ENCODE measurements around the gene GDPD5. TPM values are rescaled to one million over a fixed set of nuclear protein-coding genes. Genes with fewer than 3 reads are reported as not detected.

GDPD5 gene
- total and polyA plus RNA-seq, 2 donors (not counting 1 experiment from before 2014, with no cell fraction given) = 59.1 to 102 TPM

GRCh38 chr11:75498556-75499255 lies 27.0 kb downstream of the GDPD5 start:
- Mint-ChIP-seq H3K27ac (no peak overlapping the region), H3K27me3 (no peaks in the 10 kb centered on the region), H3K4me1 (peaks cover 17% of the 10 kb centered on the region), H3K4me3 (no peak overlapping the region), H3K9me3 (ENCODE audit: insufficient read depth) (no peaks in the 10 kb centered on the region)
- no peak overlapping the region for H3K9ac ChIP-seq (ENCODE audit: low read length)
- no peaks in the 10 kb centered on the region for H3K27me3 ChIP-seq (replicated peaks in 1 of 4; ENCODE audit: control extremely low read depth in 1 of 4, control insufficient read depth in 3 of 4, insufficient read depth in 4 of 4, low read length in 3 of 4)
- 90% methylated on average over 4 of the region's 4 CpGs for WGBS (ENCODE audit: insufficient coverage)
- intact Hi-C loops (cut with micrococcal nuclease) = no loop called here
- H3K27ac ChIP-seq (ENCODE audit: low read length in 2 of 2) = no peak overlapping the region
- no peaks in the 10 kb centered on the region for H4K20me1 ChIP-seq (ENCODE audit: control insufficient read depth, insufficient read depth, low read length, poor library complexity, severe bottlenecking)
- ChIA-PET POLR2A (no interaction called here), CTCF (interaction anchor here (1.4 to 1.5 kb wide), 2 partner anchors 27 to 35 kb away, joined by 4 to 7 read pairs; partner anchors contain the start of gene GDPD5)
- H3K4me1 ChIP-seq (ENCODE audit: control insufficient read depth in 2 of 2, insufficient read depth in 2 of 2, low read length in 2 of 2) = peaks cover 0 to 13% of the 10 kb centered on the region in 2 donors
- H3K4me2 ChIP-seq (replicated peaks; ENCODE audit: low read depth, low read length, poor library complexity, severe bottlenecking) = no peak overlapping the region
- no peaks in the 10 kb centered on the region for H3K79me2 ChIP-seq (ENCODE audit: control insufficient read depth, insufficient read depth, low read length)
- no peak overlapping the region for H2AFZ ChIP-seq (ENCODE audit: insufficient read depth, low read depth, low read length, poor library complexity, severe bottlenecking)
- TF ChIP-seq CTCF (IDR thresholded peaks at IDR 0.05) = no peak
- no peak for TF ChIP-seq EZH2 (IDR thresholded peaks at IDR 0.05; ENCODE audit: borderline replicate concordance, insufficient read depth, low read depth, low read length, poor library complexity, severe bottlenecking)
- DNase-seq (no peak), ATAC-seq (ENCODE audit: low read depth) (no peak)
- no peak overlapping the region for H3K4me3 ChIP-seq (ENCODE audit: control extremely low read depth in 1 of 5, extremely low read depth in 1 of 5, insufficient read depth in 1 of 5, low read depth in 2 of 5, low read length in 4 of 5)
- no peaks in the 10 kb centered on the region for H3K9me3 ChIP-seq (ENCODE audit: control extremely low read depth in 1 of 3, control insufficient read depth in 2 of 3, insufficient read depth in 1 of 3, low read length in 2 of 3)
- no peaks in the 10 kb centered on the region for H3K36me3 ChIP-seq (replicated peaks in 1 of 2; ENCODE audit: control extremely low read depth in 1 of 2, control insufficient read depth in 1 of 2, extremely low read depth in 1 of 2, insufficient read depth in 2 of 2, low read length in 1 of 2)

GRCh38 chr11:75497788-75498409 lies 27.8 kb downstream of the GDPD5 start:
- no peak overlapping the region for H3K27ac ChIP-seq (ENCODE audit: low read length in 2 of 2)
- no peaks in the 10 kb centered on the region for H3K27me3 ChIP-seq (replicated peaks in 1 of 4; ENCODE audit: control extremely low read depth in 1 of 4, control insufficient read depth in 3 of 4, insufficient read depth in 4 of 4, low read length in 3 of 4)
- H3K4me1 ChIP-seq (ENCODE audit: control insufficient read depth in 2 of 2, insufficient read depth in 2 of 2, low read length in 2 of 2) = peaks cover 0 to 5% of the 10 kb centered on the region in 2 donors
- no peaks in the 10 kb centered on the region for H4K20me1 ChIP-seq (ENCODE audit: control insufficient read depth, insufficient read depth, low read length, poor library complexity, severe bottlenecking)
- no peaks in the 10 kb centered on the region for H3K36me3 ChIP-seq (replicated peaks in 1 of 2; ENCODE audit: control extremely low read depth in 1 of 2, control insufficient read depth in 1 of 2, extremely low read depth in 1 of 2, insufficient read depth in 2 of 2, low read length in 1 of 2)
- peaks cover 11% of the 10 kb centered on the region for H3K4me1 Mint-ChIP-seq
- no peaks in the 10 kb centered on the region for H3K9me3 Mint-ChIP-seq (ENCODE audit: insufficient read depth)
- H3K4me2 ChIP-seq (replicated peaks; ENCODE audit: low read depth, low read length, poor library complexity, severe bottlenecking) = no peak overlapping the region
- ATAC-seq (ENCODE audit: low read depth) (no peak), DNase-seq (no peak)
- no peaks in the 10 kb centered on the region for H3K27me3 Mint-ChIP-seq
- H3K4me3 ChIP-seq (ENCODE audit: control extremely low read depth in 1 of 5, extremely low read depth in 1 of 5, insufficient read depth in 1 of 5, low read depth in 2 of 5, low read length in 4 of 5) = no peak overlapping the region
- H3K9ac ChIP-seq (ENCODE audit: low read length) = no peak overlapping the region
- intact Hi-C loops (cut with micrococcal nuclease) = no loop called here
- no peak overlapping the region for H2AFZ ChIP-seq (ENCODE audit: insufficient read depth, low read depth, low read length, poor library complexity, severe bottlenecking)
- POLR2A ChIA-PET = no interaction called here
- TF ChIP-seq CTCF (IDR thresholded peaks at IDR 0.05) = no peak
- TF ChIP-seq EZH2 (IDR thresholded peaks at IDR 0.05; ENCODE audit: borderline replicate concordance, insufficient read depth, low read depth, low read length, poor library complexity, severe bottlenecking) = no peak
- no peaks in the 10 kb centered on the region for H3K9me3 ChIP-seq (ENCODE audit: control extremely low read depth in 1 of 3, control insufficient read depth in 2 of 3, insufficient read depth in 1 of 3, low read length in 2 of 3)
- H3K79me2 ChIP-seq (ENCODE audit: control insufficient read depth, insufficient read depth, low read length) = no peaks in the 10 kb centered on the region
- 95% methylated on average over 4 of the region's 5 CpGs for WGBS (ENCODE audit: insufficient coverage)
- H3K4me3 Mint-ChIP-seq = no peak overlapping the region
- CTCF ChIA-PET = no interaction called here
- H3K27ac Mint-ChIP-seq = no peak overlapping the region
